Thymus (tissue), 11 donors: ENCODE measurements around the gene SRXN1. TPM values are rescaled to one million over a fixed set of nuclear protein-coding genes. Genes with fewer than 3 reads are reported as not detected.

Experiments used
- DNase-seq, 9 donors: peaks; one replicate each; pipeline ENCODE4 v3.0.0-alpha.2; 2013; ENCODE audit warnings: low spot score in 9 of 9, low read depth in 6 of 9, missing footprints in 1 of 9
- H3K27ac ChIP-seq, 2 donors: one replicate each; pipeline ENCODE4 v1.5.1; 2013; ENCODE audit warnings: control low read depth in 1 of 2, low read depth in 1 of 2, low read length in 1 of 2, mild to moderate bottlenecking in 1 of 2, moderate library complexity in 1 of 2
- H3K27me3 ChIP-seq, 2 donors: one replicate each; pipeline ENCODE4 v1.5.1; 2013; ENCODE audit warnings: low read length in 1 of 2; ENCODE audit not compliant: control insufficient read depth in 2 of 2, insufficient read depth in 1 of 2
- H3K36me3 ChIP-seq, 2 donors: one replicate each; pipeline ENCODE4 v1.5.1; 2013; ENCODE audit warnings: low read length in 1 of 2, mild to moderate bottlenecking in 1 of 2, moderate library complexity in 1 of 2; ENCODE audit not compliant: control insufficient read depth in 2 of 2, insufficient read depth in 2 of 2
- H3K4me1 ChIP-seq, 2 donors: one replicate each; pipeline ENCODE4 v1.5.1; 2013; ENCODE audit warnings: low read length in 2 of 2; ENCODE audit not compliant: control insufficient read depth in 2 of 2, insufficient read depth in 2 of 2
- H3K4me3 ChIP-seq, 2 donors: one replicate each; pipeline ENCODE4 v1.5.1; 2013; ENCODE audit warnings: low read length in 2 of 2, control low read depth in 1 of 2, mild to moderate bottlenecking in 1 of 2
- H3K9me3 ChIP-seq, 2 donors: one replicate each; pipeline ENCODE4 v1.5.1; 2013; ENCODE audit warnings: low read length in 1 of 2, mild to moderate bottlenecking in 1 of 2; ENCODE audit not compliant: control insufficient read depth in 2 of 2, insufficient read depth in 1 of 2
- WGBS: extraction: QIAGEN DNeasy Blood & Tissue Kit; methylation state at CpG from one replicate; pipeline ENCODE4 v1.1.7; 2013; 5-methylcytosine and 5-hydroxymethylcytosine counted together
- polyA plus RNA-seq: library from polyadenylated mRNA; stranded (reverse); fragments of 200-250 nt; gene quantifications from one replicate; pipeline ENCODE4 v1.2.3, GENCODE V29; 2013
- total RNA-seq: library from RNA; stranded (reverse); fragments of 120-200 nt; gene quantifications from one replicate; pipeline ENCODE4 v1.2.4, GENCODE V29; 2013
- donor health status: healthy.

The SRXN1 gene
- total and polyA plus RNA-seq, 2 donors = 3.5 to 10.8 TPM

DNA sequence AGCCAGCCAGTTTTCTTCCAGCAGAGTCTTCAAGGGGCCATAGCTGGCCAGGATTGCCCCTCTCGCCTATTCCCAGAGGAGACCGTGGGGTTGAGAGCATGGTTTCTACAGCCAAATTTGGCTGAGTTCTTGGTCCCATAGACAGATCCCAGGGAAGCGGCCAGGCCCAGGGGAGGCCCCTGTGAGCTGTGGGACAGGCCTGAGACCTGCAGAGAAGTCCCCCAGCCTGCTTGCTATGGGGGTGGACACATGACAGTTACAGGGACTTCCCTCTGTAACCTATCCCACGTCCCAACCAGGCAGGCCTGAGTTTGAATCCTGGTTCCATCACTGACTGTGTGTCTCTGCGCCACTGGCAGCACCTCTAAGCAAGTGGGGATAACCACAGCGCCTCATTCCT, 45.5 kb downstream of the SRXN1 start:
- Histone ChIP-seq H3K27ac (no peak overlapping the region), H3K9me3 (no peaks in the 10 kb centered on the region), H3K27me3 (peaks cover 50 to 51% of the 10 kb centered on the region in 2 donors), H3K4me1 (peaks cover 5% of the 10 kb centered on the region in 2 donors), H3K36me3 (no peaks in the 10 kb centered on the region), H3K4me3 (no peak overlapping the region)
- 93% methylated on average over 6 of the region's 6 CpGs for WGBS
- DNase-seq = no peak

DNA sequence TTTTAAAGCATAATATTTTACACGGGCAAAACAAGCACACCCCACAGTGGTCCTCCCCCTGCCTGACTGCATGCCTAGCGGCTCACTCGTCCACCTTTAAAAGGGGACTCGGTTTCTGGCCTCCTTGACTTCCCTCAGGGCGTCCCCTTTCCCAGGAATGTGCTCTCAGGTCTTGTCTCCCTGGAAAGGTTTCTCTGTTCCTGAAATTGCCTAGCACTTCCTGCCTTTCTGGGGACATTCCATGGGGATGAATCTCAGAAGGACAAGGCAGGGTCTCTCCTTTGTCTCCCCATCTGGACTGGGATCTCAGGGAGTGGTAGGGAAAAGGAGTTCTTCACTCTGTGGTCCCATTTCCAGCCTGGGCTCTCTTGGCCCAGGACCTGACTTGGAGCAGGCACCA, 47.8 kb downstream of the SRXN1 start:
- no peak for DNase-seq
- Histone ChIP-seq H3K4me3 (no peak overlapping the region), H3K9me3 (no peaks in the 10 kb centered on the region), H3K27ac (no peak overlapping the region), H3K36me3 (no peaks in the 10 kb centered on the region), H3K4me1 (peaks cover 0 to 3% of the 10 kb centered on the region in 2 donors), H3K27me3 (peaks cover 28 to 29% of the 10 kb centered on the region in 2 donors)
- WGBS = 89% methylated on average over 5 of the region's 5 CpGs

DNA sequence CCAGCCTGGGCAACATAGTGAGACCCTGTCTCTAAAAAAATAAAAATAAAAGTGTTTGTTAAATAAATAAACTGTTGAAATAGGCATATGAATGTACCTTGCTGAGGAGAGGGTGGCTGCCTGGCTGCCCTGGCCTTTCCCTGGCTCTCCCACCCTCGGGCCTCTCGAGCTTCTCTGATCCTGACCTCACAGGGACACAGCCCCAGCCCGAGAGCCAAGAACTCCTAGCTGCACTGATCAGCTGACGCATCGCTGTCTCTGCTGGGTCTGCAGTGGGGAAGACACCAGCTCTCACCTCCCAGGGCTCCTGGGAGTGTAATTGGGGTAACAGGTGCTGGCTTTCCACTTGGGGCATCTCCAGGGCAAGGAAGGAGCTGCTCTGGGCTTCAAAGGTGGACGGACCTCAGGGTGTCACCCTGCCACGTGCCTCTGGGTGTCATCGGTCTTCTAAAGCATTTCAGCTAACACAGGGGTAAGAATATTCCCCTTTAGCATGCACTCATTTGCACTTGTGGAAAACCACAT, 49.8 kb downstream of the SRXN1 start:
- no peaks in the 10 kb centered on the region for H3K4me1 ChIP-seq
- no peak overlapping the region for H3K27ac ChIP-seq
- no peak for DNase-seq

DNA sequence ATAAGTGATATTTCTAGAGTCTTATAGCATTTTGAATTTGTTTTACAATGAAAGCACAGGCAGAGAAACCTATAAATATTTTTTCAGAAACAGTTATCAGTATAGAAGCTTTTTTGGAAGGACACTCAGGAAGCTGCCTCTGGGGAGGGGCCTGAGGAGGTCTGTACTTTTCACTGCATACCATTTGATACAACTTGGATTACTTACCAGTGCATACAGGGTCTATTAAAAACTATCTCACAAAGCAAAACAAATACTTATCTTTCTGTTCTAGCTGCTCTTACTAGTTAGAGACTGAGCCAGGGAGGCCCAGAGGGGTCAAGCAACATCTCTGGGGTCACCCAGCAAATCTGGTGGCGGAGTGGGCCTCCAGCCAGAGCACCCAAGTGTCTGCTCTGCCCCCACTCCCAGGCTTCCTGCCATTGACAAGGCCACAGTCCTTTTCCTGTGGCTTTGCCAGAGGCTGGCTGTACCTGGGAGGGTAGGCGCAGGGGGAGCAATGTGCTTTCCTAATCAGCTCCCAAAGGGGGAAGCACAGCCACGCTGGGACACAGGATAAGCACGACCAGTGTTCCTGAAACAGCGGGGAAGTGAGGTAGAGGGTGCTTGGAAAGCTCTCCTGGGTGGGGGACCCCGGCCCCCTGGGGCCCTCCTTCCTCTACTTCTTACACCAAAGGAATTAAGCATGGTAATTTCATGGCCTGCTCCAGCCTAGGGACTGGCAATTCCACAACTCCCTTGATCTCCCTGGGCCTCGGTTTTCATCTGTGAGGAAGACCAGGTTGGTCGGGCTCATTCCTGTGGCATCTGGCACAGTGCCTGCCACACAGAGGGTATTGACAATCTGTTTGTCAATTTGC, 50.7 kb downstream of the SRXN1 start:
- no peak for DNase-seq
- peaks cover 1 to 4% of the 10 kb centered on the region in 2 donors for H3K27me3 ChIP-seq
- no peak overlapping the region for H3K4me3 ChIP-seq
- 76% methylated on average over 8 of the region's 8 CpGs for WGBS
- no peaks in the 10 kb centered on the region for H3K4me1 ChIP-seq
- H3K36me3 ChIP-seq = no peaks in the 10 kb centered on the region
- no peak overlapping the region for H3K27ac ChIP-seq
- H3K9me3 ChIP-seq = no peaks in the 10 kb centered on the region

More for the DNA sequence above, 49.8 kb downstream of the SRXN1 start:
- peaks cover 7 to 12% of the 10 kb centered on the region in 2 donors for H3K27me3 ChIP-seq
- no peaks in the 10 kb centered on the region for H3K9me3 ChIP-seq
- no peak overlapping the region for H3K4me3 ChIP-seq
- 90% methylated on average over 8 of the region's 8 CpGs for WGBS
- H3K36me3 ChIP-seq = no peaks in the 10 kb centered on the region

DNA sequence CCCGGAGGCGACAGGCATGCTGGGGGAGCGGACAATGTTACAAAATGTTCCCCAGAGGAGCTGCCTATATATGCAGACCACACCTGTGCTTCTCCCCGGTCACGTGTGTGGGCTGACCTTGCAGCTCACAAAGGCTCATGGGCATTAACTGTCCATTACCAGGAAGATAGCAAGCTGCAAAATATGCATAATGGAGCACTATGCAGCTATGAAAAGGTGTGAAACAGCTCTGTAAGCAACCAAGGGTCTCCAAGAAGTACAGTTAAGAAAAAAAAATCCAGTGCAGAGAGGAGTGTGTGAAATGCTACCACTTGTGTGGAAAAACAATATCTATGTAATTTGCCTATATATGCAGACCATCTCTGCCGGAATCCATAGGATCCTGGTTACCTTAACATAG, 52.3 kb downstream of the SRXN1 start:
- Histone ChIP-seq H3K9me3 (no peaks in the 10 kb centered on the region), H3K27ac (no peak overlapping the region)
- WGBS = 96% methylated on average over 6 of the region's 6 CpGs

DNA sequence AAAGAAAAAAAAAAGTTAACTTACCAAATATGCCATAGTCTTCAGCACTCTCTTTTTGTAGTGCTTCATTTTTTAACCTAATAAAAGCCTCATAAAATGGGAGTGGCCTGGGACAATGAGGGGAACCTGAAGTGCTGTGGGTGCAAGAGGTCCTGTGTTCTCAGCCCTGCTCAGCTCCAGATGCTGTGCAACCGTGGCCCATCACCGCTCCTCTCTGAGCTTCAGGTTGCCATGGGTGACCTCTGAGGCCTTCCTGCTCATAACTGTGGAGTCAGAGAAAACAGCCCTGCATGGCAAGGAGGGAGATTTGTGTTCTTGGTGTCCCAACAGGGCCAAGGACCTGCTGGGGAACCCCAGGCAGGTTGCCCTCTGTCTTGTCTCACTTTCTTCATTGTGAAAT, 52.9 kb downstream of the SRXN1 start:
- no peak overlapping the region for H3K4me3 ChIP-seq
- H3K27me3 ChIP-seq = no peaks in the 10 kb centered on the region
- DNase-seq = no peak
- no peak overlapping the region for H3K27ac ChIP-seq
- H3K36me3 ChIP-seq = no peaks in the 10 kb centered on the region
- no peaks in the 10 kb centered on the region for H3K4me1 ChIP-seq
- WGBS = 96% methylated on average over 2 of the region's 2 CpGs
- no peaks in the 10 kb centered on the region for H3K9me3 ChIP-seq

More for the DNA sequence above, 52.3 kb downstream of the SRXN1 start:
- Histone ChIP-seq H3K4me3 (no peak overlapping the region), H3K27me3 (peaks cover 0 to 2% of the 10 kb centered on the region in 2 donors), H3K4me1 (no peaks in the 10 kb centered on the region), H3K36me3 (no peaks in the 10 kb centered on the region)
- no peak for DNase-seq

DNA sequence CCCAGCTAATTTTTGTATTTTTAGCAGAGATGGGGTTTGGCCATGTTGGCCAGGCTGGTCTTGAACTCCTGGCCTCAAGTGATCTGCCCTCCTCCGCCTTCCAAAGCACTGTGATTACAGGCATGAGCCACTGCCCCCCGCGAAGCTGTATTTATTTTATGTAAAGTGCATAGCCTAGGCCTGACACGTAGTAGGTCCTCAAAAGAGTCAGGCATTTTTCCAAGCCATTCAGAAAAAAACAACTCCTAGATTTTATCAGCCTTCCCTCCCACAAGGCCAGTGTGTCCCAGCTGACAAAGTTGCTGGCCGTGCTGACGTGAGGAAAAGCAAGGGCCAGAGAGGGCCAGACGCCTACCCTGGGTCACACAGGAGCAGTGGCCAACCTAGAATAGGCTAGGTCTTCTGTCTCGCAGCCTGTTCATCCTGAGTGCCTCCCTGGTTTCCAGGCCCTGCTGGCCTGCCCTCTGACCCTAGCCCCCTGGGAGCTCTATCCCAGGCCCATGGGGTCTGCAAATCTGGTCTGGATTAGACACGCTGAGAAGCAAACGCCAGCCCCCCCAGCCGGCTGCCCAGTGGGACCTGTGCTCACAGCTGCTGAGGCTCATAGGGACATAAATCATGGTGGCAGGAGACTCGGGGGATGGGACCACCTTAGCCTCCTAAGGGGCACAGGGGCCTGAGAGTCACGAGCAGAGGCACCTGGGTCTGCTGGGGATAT, 54.7 kb downstream of the SRXN1 start:
- no peaks in the 10 kb centered on the region for H3K36me3 ChIP-seq
- 91% methylated on average over 13 of the region's 13 CpGs for WGBS
- H3K27ac ChIP-seq = no peak overlapping the region
- no peak overlapping the region for H3K4me3 ChIP-seq
- no peaks in the 10 kb centered on the region for H3K4me1 ChIP-seq
- H3K27me3 ChIP-seq = no peaks in the 10 kb centered on the region
- DNase-seq = no peak
- H3K9me3 ChIP-seq = no peaks in the 10 kb centered on the region

DNA sequence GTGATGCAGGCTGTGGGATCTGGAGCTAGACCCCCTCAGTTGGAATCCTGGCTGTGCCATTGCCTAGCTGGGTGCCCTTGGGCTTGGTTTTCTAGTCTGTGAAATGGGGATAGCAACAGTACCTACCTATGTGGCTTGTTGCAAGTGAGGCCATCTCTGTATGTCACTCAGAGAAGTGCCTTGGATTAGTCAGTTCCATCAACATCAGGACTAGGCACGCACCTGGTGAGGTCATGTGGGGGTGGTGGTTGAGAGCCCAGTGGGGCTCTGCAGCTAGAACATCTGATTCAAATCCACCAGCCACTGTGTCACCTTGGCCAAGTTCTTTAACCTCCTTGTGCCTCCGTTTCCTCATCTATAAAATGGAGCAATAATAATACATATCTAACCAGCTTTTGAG, 55.4 kb downstream of the SRXN1 start:
- over 99% methylated on average over 2 of the region's 2 CpGs for WGBS
- no peak for DNase-seq
- no peak overlapping the region for H3K27ac ChIP-seq

More for the DNA sequence above, 55.4 kb downstream of the SRXN1 start:
- Histone ChIP-seq H3K9me3 (no peaks in the 10 kb centered on the region), H3K36me3 (no peaks in the 10 kb centered on the region), H3K4me1 (no peaks in the 10 kb centered on the region), H3K27me3 (no peaks in the 10 kb centered on the region), H3K4me3 (no peak overlapping the region)
